Astrocyte of the spinal cord (primary cell): ENCODE results near the gene FOXD2.

Experiments used
- DNase-seq: peaks from one replicate; pipeline ENCODE4 v3.0.0; 2011; ENCODE audit warnings: low read depth, low spot score
- H3K4me3 ChIP-seq: 2 replicates; pipeline ENCODE4 v1.5.1; 2011; ENCODE audit warnings: low read depth, mild to moderate bottlenecking, low read length, moderate library complexity
- CTCF ChIP-seq: IDR thresholded peaks from 2 replicates; pipeline ENCODE4 v1.5.1; 2012; ENCODE audit warnings: low read depth, mild to moderate bottlenecking, low read length, inconsistent platforms
- in situ Hi-C: cut with HindIII; loops from 2 replicates; pipeline ENCODE4 v1.10.0; 2017; ENCODE audit warnings: low sequenced_read_pairs

FOXD2 gene

GRCh38 chr1:47481936-47482335 is 44.1 kb downstream of the FOXD2 start:
- DNase-seq, result no peak
- TF ChIP-seq CTCF, result no peak
- in situ Hi-C loops, result no loop called here
- H3K4me3 ChIP-seq, result no peak overlapping the region

GRCh38 chr1:47482786-47483185 is 44.9 kb downstream of the FOXD2 start:
- no peak overlapping the region for H3K4me3 ChIP-seq
- DNase-seq, result no peak
- in situ Hi-C loops, result no loop called here
- TF ChIP-seq CTCF, result no peak

GRCh38 chr1:47483651-47484050 is 45.8 kb downstream of the FOXD2 start:
- TF ChIP-seq CTCF, result no peak
- DNase-seq, result no peak
- in situ Hi-C loops, result no loop called here
- no peak overlapping the region for H3K4me3 ChIP-seq

GRCh38 chr1:47485817-47486216 is 48.0 kb downstream of the FOXD2 start:
- TF ChIP-seq CTCF, result no peak
- H3K4me3 ChIP-seq, result no peak overlapping the region
- in situ Hi-C loops, result no loop called here
- no peak for DNase-seq

GRCh38 chr1:47487332-47487731 is 49.5 kb downstream of the FOXD2 start:
- in situ Hi-C loops, result no loop called here
- no peak overlapping the region for H3K4me3 ChIP-seq
- no peak for DNase-seq
- TF ChIP-seq CTCF, result no peak

- no peak for DNase-seq
- H3K4me3 ChIP-seq, result no peak overlapping the region
- TF ChIP-seq CTCF, result no peak
- in situ Hi-C loops, result no loop called here
These were observed 50.1 kb downstream of the FOXD2 start for GRCh38 chr1:47487850-47488450.
